ENCODE measurements around the gene TAAR8.

DNA sequence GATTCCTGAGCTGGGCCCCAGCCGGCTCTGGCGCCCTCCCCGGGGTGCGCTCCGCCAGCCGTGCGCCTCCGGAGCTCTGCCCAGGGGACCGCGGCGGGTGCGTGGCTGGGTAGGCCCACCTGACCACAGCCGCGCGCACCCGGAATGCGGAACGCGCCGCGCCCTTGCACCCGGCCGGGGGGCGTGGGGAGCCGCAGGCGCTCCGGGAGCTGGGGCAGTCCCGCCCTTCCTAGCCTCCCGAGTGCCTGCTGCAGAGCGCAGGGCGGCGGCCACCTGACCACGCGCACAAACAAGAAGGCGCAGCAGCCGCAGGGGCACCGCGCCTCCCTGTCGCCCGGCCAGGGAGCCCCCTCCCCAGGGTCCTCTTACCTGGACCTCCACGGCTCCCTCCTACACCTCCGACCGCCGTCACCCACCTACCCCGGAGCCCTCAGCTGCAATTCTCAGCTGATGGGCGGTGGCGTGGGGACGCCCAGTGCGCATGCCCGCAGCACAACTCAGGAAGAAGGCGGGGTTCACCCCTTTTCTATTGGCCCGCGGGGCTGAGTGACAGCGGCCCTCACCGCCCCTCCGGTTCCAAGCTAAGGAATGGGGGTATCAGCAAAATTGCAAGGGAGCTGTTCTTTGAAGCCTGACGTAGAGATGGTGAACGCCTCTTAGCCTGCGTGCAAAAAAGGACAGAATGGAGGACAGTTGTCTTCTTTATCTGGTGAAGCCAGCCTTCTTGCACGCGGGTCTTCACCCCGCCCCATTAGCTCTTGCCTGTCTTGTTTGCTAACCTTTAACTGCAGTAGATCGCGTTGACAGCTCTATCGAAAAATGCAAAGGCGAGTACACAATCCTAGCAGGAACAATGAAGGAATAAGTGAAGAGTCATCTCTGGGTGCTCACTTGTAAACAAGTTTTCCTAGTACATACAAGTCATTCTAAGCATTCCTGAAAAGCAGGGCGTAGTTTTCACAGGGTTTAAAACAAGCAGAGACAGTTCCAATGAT lies 39.5 kb upstream of the TAAR8 start, which contains the start of gene STX7:
- TF ChIP-seq, protein P1, sequence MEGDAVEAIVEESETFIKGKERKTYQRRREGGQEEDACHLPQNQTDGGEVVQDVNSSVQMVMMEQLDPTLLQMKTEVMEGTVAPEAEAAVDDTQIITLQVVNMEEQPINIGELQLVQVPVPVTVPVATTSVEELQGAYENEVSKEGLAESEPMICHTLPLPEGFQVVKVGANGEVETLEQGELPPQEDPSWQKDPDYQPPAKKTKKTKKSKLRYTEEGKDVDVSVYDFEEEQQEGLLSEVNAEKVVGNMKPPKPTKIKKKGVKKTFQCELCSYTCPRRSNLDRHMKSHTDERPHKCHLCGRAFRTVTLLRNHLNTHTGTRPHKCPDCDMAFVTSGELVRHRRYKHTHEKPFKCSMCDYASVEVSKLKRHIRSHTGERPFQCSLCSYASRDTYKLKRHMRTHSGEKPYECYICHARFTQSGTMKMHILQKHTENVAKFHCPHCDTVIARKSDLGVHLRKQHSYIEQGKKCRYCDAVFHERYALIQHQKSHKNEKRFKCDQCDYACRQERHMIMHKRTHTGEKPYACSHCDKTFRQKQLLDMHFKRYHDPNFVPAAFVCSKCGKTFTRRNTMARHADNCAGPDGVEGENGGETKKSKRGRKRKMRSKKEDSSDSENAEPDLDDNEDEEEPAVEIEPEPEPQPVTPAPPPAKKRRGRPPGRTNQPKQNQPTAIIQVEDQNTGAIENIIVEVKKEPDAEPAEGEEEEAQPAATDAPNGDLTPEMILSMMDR (conservative IDR thresholded peaks at IDR 0.05), result no peak
- TF ChIP-seq EZH2 (IDR thresholded peaks at IDR 0.05; ENCODE audit: low read depth), result no peak
